ENCODE measurements around the gene NTMT1. TPM values are rescaled to one million over a fixed set of nuclear protein-coding genes. Genes with fewer than 3 reads are reported as not detected.

NTMT1 gene
- polyA plus RNA-seq, 6 donors from 2014 or later, result 30.3 to 57.7 (median 35.4) TPM

DNA sequence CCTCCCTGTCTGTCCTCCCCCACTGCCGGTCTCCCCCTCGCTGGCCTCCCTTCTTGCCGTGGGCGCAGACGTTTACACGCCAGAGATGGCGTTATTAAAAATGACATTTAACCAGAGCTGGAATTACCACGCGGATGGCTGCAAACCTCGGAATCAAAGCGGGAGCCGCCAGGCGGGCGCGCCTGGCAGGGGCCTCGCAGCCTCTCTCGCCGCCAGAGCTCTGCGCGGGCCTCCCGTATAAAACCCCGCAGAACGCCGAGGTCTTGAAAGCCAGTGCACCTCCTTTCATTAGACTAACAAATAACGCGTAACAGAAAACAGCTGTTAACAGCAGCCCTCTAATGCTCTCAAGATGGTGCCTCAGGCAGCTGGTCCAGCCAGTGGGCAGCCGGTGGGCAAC is 49.7 kb downstream of the NTMT1 start:
- no peaks in the 10 kb centered on the region for H3K36me3 Mint-ChIP-seq
- H3K4me1 Mint-ChIP-seq, result no peaks in the 10 kb centered on the region
- H3K4me3 Mint-ChIP-seq, result no peak overlapping the region
- DNase-seq, result no peak
- H3K27ac Mint-ChIP-seq, result no peak overlapping the region
- ATAC-seq (ENCODE audit: low read depth in 2 of 2), result no peak
- peaks cover 11 to 57% (median 32%) of the 10 kb centered on the region in 3 donors for H3K27me3 Mint-ChIP-seq
- H3K9me3 Mint-ChIP-seq, result no peaks in the 10 kb centered on the region

- no peaks in the 10 kb centered on the region for H3K4me1 Mint-ChIP-seq
- H3K27me3 Mint-ChIP-seq, result peaks cover 11 to 57% (median 32%) of the 10 kb centered on the region in 3 donors
- no peak overlapping the region for H3K4me3 Mint-ChIP-seq
- DNase-seq (no peak), ATAC-seq (ENCODE audit: low read depth in 2 of 2) (no peak)
- H3K9me3 Mint-ChIP-seq, result no peaks in the 10 kb centered on the region
- H3K36me3 Mint-ChIP-seq, result no peaks in the 10 kb centered on the region
- H3K27ac Mint-ChIP-seq, result no peak overlapping the region
Observed at GRCh38 chr9:129676287-129676686, 50.3 kb downstream of the NTMT1 start.

GRCh38 chr9:129676975-129677374 is 51.0 kb downstream of the NTMT1 start:
- no peak for DNase-seq
- no peaks in the 10 kb centered on the region for H3K36me3 Mint-ChIP-seq
- peak overlapping the region in 2 of 6 donors; percentile 59 to 88 for H3K27ac Mint-ChIP-seq
- peaks cover 11 to 54% (median 34%) of the 10 kb centered on the region in 3 donors for H3K27me3 Mint-ChIP-seq
- no peak overlapping the region for H3K4me3 Mint-ChIP-seq
- H3K4me1 Mint-ChIP-seq, result no peaks in the 10 kb centered on the region
- ATAC-seq (ENCODE audit: low read depth in 2 of 2), result no peak
- H3K9me3 Mint-ChIP-seq, result no peaks in the 10 kb centered on the region

DNA sequence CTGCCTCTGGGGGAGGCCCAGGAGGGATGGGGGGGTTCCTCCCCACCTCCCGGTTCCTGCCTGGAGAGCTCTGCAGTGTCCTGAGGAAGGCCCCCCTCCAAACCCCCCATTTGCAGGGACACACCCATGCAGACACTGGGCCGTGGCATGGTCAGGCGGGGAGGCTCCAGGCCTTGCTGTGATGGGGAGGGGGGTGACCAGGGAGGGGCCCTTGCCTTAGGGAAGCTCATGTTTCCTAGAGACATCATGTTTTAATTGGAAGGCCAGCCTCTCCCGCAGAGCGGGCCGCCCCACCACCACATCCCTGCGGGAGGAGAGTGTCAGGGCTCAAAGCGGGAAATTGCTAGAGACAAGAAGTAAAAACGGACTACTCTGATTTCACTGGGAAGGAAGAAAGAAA is 51.5 kb downstream of the NTMT1 start:
- Mint-ChIP-seq H3K27ac (peak overlapping the region in 1 of 6 donors; percentile 73), H3K4me3 (no peak overlapping the region), H3K27me3 (peaks cover 11 to 54% (median 39%) of the 10 kb centered on the region in 3 donors), H3K36me3 (no peaks in the 10 kb centered on the region), H3K4me1 (no peaks in the 10 kb centered on the region), H3K9me3 (no peaks in the 10 kb centered on the region)
- ATAC-seq (ENCODE audit: low read depth in 2 of 2) (no peak), DNase-seq (no peak)

- ATAC-seq (ENCODE audit: low read depth in 2 of 2) (no peak), DNase-seq (no peak)
- no peak overlapping the region for H3K4me3 Mint-ChIP-seq
- no peaks in the 10 kb centered on the region for H3K36me3 Mint-ChIP-seq
- H3K27ac Mint-ChIP-seq, result no peak overlapping the region
- peaks cover 11 to 56% (median 40%) of the 10 kb centered on the region in 3 donors for H3K27me3 Mint-ChIP-seq
- no peaks in the 10 kb centered on the region for H3K9me3 Mint-ChIP-seq
- no peaks in the 10 kb centered on the region for H3K4me1 Mint-ChIP-seq
Observed at GRCh38 chr9:129678844-129679243, 52.9 kb downstream of the NTMT1 start.

GRCh38 chr9:129679537-129679936 is 53.6 kb downstream of the NTMT1 start:
- no peaks in the 10 kb centered on the region for H3K36me3 Mint-ChIP-seq
- no peak overlapping the region for H3K4me3 Mint-ChIP-seq
- ATAC-seq (ENCODE audit: low read depth in 2 of 2) (no peak), DNase-seq (no peak)
- H3K4me1 Mint-ChIP-seq, result no peaks in the 10 kb centered on the region
- no peaks in the 10 kb centered on the region for H3K9me3 Mint-ChIP-seq
- H3K27me3 Mint-ChIP-seq, result peaks cover 11 to 62% (median 40%) of the 10 kb centered on the region in 3 donors
- no peak overlapping the region for H3K27ac Mint-ChIP-seq

DNA sequence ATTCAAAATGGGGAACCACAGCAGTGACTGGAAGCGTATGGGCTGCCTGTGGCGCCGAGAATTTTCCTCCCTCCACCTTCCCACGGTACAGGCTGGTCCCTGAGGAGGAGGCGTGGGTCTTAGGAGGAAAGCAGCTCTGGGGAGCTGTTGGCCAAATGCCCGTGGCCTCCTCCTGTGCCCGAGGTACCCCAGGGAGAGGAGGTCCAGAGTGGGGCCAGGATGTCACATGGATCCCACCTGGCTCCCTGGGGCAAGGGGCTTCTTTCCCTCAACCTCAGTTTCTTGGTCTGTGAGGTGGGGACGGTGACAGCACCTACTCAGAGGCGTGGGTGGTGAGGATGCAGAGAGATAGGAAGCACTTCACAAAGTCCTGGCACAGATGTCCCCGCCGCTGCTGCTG is 56.0 kb downstream of the NTMT1 start:
- DNase-seq, result no peak
- H3K27ac Mint-ChIP-seq, result no peak overlapping the region
- peaks cover 5 to 57% (median 35%) of the 10 kb centered on the region in 3 donors for H3K27me3 Mint-ChIP-seq
- ATAC-seq (ENCODE audit: low read depth in 2 of 2), result no peak
- H3K36me3 Mint-ChIP-seq, result no peaks in the 10 kb centered on the region
- H3K9me3 Mint-ChIP-seq, result no peaks in the 10 kb centered on the region
- no peaks in the 10 kb centered on the region for H3K4me1 Mint-ChIP-seq
- H3K4me3 Mint-ChIP-seq, result no peak overlapping the region

- no peaks in the 10 kb centered on the region for H3K9me3 Mint-ChIP-seq
- no peaks in the 10 kb centered on the region for H3K36me3 Mint-ChIP-seq
- ATAC-seq (ENCODE audit: low read depth in 2 of 2) (no peak), DNase-seq (no peak)
- no peak overlapping the region for H3K4me3 Mint-ChIP-seq
- H3K27me3 Mint-ChIP-seq, result peaks cover 3 to 53% (median 31%) of the 10 kb centered on the region in 3 donors
- H3K27ac Mint-ChIP-seq, result no peak overlapping the region
- H3K4me1 Mint-ChIP-seq, result no peaks in the 10 kb centered on the region
Observed at GRCh38 chr9:129682381-129682780, 56.4 kb downstream of the NTMT1 start.

GRCh38 chr9:129685220-129685932 is 59.4 kb downstream of the NTMT1 start:
- H3K4me1 Mint-ChIP-seq, result no peaks in the 10 kb centered on the region
- H3K4me3 Mint-ChIP-seq, result no peak overlapping the region

More at GRCh38 chr9:129685220-129685932, 59.4 kb downstream of the NTMT1 start:
- Mint-ChIP-seq H3K27ac (peak overlapping the region in 1 of 6 donors; percentile 57), H3K36me3 (no peaks in the 10 kb centered on the region), H3K9me3 (no peaks in the 10 kb centered on the region), H3K27me3 (peaks cover 0 to 35% (median 15%) of the 10 kb centered on the region in 3 donors)
- ATAC-seq (ENCODE audit: low read depth in 2 of 2) (no peak), DNase-seq (no peak)

Other genes with a start within 250 kb of the NTMT1 start
- not detected for gene C9orf50, start 5.1 kb upstream of the NTMT1 start, polyA plus RNA-seq (ENCODE audit: low read depth in 6 of 6)
- 10 to 100 TPM; 13.3 to 23.4 (median 16.5) TPM for gene ASB6, start 16.0 kb downstream of the NTMT1 start, polyA plus RNA-seq (ENCODE audit: low read depth in 6 of 6)
- not detected for gene PRRX2, start 39.5 kb downstream of the NTMT1 start, polyA plus RNA-seq (ENCODE audit: low read depth in 6 of 6)
- gene PTGES, start 126.9 kb downstream of the NTMT1 start, polyA plus RNA-seq (ENCODE audit: low read depth in 6 of 6), result not detected
- 10 to 100 TPM in 4 of 6 donors, 1 to 10 TPM in 2; 8.2 to 26.0 (median 12.3) TPM for gene TOR1B, start 177.0 kb downstream of the NTMT1 start, polyA plus RNA-seq (ENCODE audit: low read depth in 6 of 6)
- gene TOR1A, start 198.0 kb downstream of the NTMT1 start, polyA plus RNA-seq (ENCODE audit: low read depth in 6 of 6), result 10 to 100 TPM; 47.1 to 70.0 (median 62.7) TPM
- 100 to 1,000 TPM; 100 to 148 (median 120) TPM for gene C9orf78, start 209.1 kb downstream of the NTMT1 start, polyA plus RNA-seq (ENCODE audit: low read depth in 6 of 6)
- gene USP20, start 209.3 kb downstream of the NTMT1 start, polyA plus RNA-seq (ENCODE audit: low read depth in 6 of 6), result 10 to 100 TPM; 12.7 to 23.9 (median 14.9) TPM